ENCODE results near the gene LAMC1. TPM values are rescaled to one million over a fixed set of nuclear protein-coding genes. Genes with fewer than 3 reads are reported as not detected.

LAMC1 gene
- total RNA-seq, 1 experiment from 2014 or later, result 71.5 TPM

GRCh38 chr1:183106746-183107145, 83.5 kb downstream of the LAMC1 start:
- Histone ChIP-seq H3K36me3 (ENCODE audit: low read depth, low read length) (peaks cover 5% of the 10 kb centered on the region), H2AFZ (ENCODE audit: low read length) (no peak overlapping the region), H3K9me2 (replicated peaks; ENCODE audit: low read length) (no peaks in the 10 kb centered on the region), H4K20me1 (ENCODE audit: low read length) (no peaks in the 10 kb centered on the region), H3K4me1 (ENCODE audit: insufficient read depth, low read length) (no peaks in the 10 kb centered on the region), H3K79me2 (ENCODE audit: low read length) (no peaks in the 10 kb centered on the region; the same call in 1 of the 2 replicates), H3K4me2 (ENCODE audit: low read length) (no peak overlapping the region), H3F3A (ENCODE audit: low read length, unreplicated experiment) (no peaks in the 10 kb centered on the region), H3K9ac (ENCODE audit: low read length) (no peak overlapping the region), H3K27ac (ENCODE audit: low read length) (no peak overlapping the region), H3K27me3 (ENCODE audit: low read length) (no peaks in the 10 kb centered on the region), H3K4me3 (ENCODE audit: low read length) (no peak overlapping the region), H3K9me3 (ENCODE audit: low read length) (no peaks in the 10 kb centered on the region)
- ChIA-PET POLR2A (ENCODE audit: unreplicated experiment) (no interaction called here), CTCF (no interaction called here)
- no peak for ATAC-seq
- TF ChIP-seq CTCF (conservative IDR thresholded peaks at IDR 0.05; ENCODE audit: low read depth, low read length), result no peak
- TF ChIP-seq EZH2 (IDR thresholded peaks at IDR 0.05; ENCODE audit: low read length, unreplicated experiment), result no peak
- BruUV-seq (replicated peaks), result no TSS peak
- no peak for DNase-seq
- intact Hi-C loops (cut with micrococcal nuclease), result no loop called here

- Histone ChIP-seq H3K27ac (ENCODE audit: low read length) (no peak overlapping the region), H3F3A (ENCODE audit: low read length, unreplicated experiment) (no peaks in the 10 kb centered on the region), H3K9me3 (ENCODE audit: low read length) (no peaks in the 10 kb centered on the region), H3K9me2 (replicated peaks; ENCODE audit: low read length) (no peaks in the 10 kb centered on the region), H3K9ac (ENCODE audit: low read length) (no peak overlapping the region), H3K4me2 (ENCODE audit: low read length) (no peak overlapping the region), H3K4me3 (ENCODE audit: low read length) (no peak overlapping the region), H4K20me1 (ENCODE audit: low read length) (no peaks in the 10 kb centered on the region), H2AFZ (ENCODE audit: low read length) (no peak overlapping the region), H3K79me2 (ENCODE audit: low read length) (no peaks in the 10 kb centered on the region), H3K4me1 (ENCODE audit: insufficient read depth, low read length) (no peaks in the 10 kb centered on the region), H3K27me3 (ENCODE audit: low read length) (no peaks in the 10 kb centered on the region), H3K36me3 (ENCODE audit: low read depth, low read length) (peaks cover 11% of the 10 kb centered on the region; the same call in 1 of the 2 replicates)
- CTCF ChIA-PET, result no interaction called here
- intact Hi-C loops (cut with micrococcal nuclease), result no loop called here
- no peak for TF ChIP-seq EZH2phosphoT487 (IDR thresholded peaks at IDR 0.05; ENCODE audit: borderline replicate concordance, low read length)
- no peak for TF ChIP-seq CTCF (conservative IDR thresholded peaks at IDR 0.05; ENCODE audit: low read depth, low read length)
- TF ChIP-seq EZH2 (IDR thresholded peaks at IDR 0.05; ENCODE audit: low read length, unreplicated experiment), result no peak
- DNase-seq (no peak), ATAC-seq (no peak)
- no TSS peak for BruUV-seq (replicated peaks)
- POLR2A ChIA-PET (ENCODE audit: unreplicated experiment), result no interaction called here
Observed at GRCh38 chr1:183110326-183110880, 87.2 kb downstream of the LAMC1 start.

GRCh38 chr1:183114441-183114840, 91.2 kb downstream of the LAMC1 start:
- H3K36me3 ChIP-seq (ENCODE audit: low read depth, low read length), result peaks cover 17% of the 10 kb centered on the region; the same call in 1 of the 2 replicates
- no peak for ATAC-seq

More at GRCh38 chr1:183114441-183114840, 91.2 kb downstream of the LAMC1 start:
- H2AFZ ChIP-seq (ENCODE audit: low read length), result no peak overlapping the region
- CTCF ChIA-PET, result no interaction called here
- H3F3A ChIP-seq (ENCODE audit: low read length, unreplicated experiment), result no peaks in the 10 kb centered on the region
- no TSS peak for BruUV-seq (replicated peaks)
- H3K9me3 ChIP-seq (ENCODE audit: low read length), result no peaks in the 10 kb centered on the region
- no peaks in the 10 kb centered on the region for H3K9me2 ChIP-seq (replicated peaks; ENCODE audit: low read length)
- H4K20me1 ChIP-seq (ENCODE audit: low read length), result no peaks in the 10 kb centered on the region
- H3K4me3 ChIP-seq (ENCODE audit: low read length), result no peak overlapping the region
- no peaks in the 10 kb centered on the region for H3K79me2 ChIP-seq (ENCODE audit: low read length)
- H3K9ac ChIP-seq (ENCODE audit: low read length), result no peak overlapping the region
- intact Hi-C loops (cut with micrococcal nuclease), result no loop called here
- TF ChIP-seq CTCF (conservative IDR thresholded peaks at IDR 0.05; ENCODE audit: low read depth, low read length) (no peak), EZH2 (IDR thresholded peaks at IDR 0.05; ENCODE audit: low read length, unreplicated experiment) (no peak), EZH2phosphoT487 (IDR thresholded peaks at IDR 0.05; ENCODE audit: borderline replicate concordance, low read length) (no peak)
- POLR2A ChIA-PET (ENCODE audit: unreplicated experiment), result no interaction called here
- no peak overlapping the region for H3K4me2 ChIP-seq (ENCODE audit: low read length)
- no peak for DNase-seq
- H3K27me3 ChIP-seq (ENCODE audit: low read length), result no peaks in the 10 kb centered on the region
- H3K4me1 ChIP-seq (ENCODE audit: insufficient read depth, low read length), result no peaks in the 10 kb centered on the region
- H3K27ac ChIP-seq (ENCODE audit: low read length), result no peak overlapping the region

All from PC-3 (cell line).